Measurements from ENCODE around the gene ALB. TPM values are rescaled to one million over a fixed set of nuclear protein-coding genes. Genes with fewer than 3 reads are reported as not detected.

Gene ALB
- total RNA-seq, 1 donor from 2014 or later, result not detected

- Mint-ChIP-seq H3K27me3 (ENCODE audit: low read depth) (peaks cover 39% of the 10 kb centered on the region), H3K4me1 (ENCODE audit: low read depth) (no peaks in the 10 kb centered on the region), H3K27ac (ENCODE audit: unreplicated experiment) (no peak overlapping the region), H3K36me3 (ENCODE audit: low read depth) (no peaks in the 10 kb centered on the region), H3K4me3 (ENCODE audit: unreplicated experiment) (no peak overlapping the region), H3K9me3 (ENCODE audit: low read depth) (no peaks in the 10 kb centered on the region)
- no peak for TF ChIP-seq CTCF (IDR thresholded peaks at IDR 0.05)
- DNase-seq (ENCODE audit: low spot score), result no peak
Measured at GRCh38 chr4:73443224-73443623, 39.1 kb downstream of the ALB start.

GRCh38 chr4:73445383-73446335 lies 41.6 kb downstream of the ALB start:
- Mint-ChIP-seq H3K27ac (ENCODE audit: unreplicated experiment) (no peak overlapping the region), H3K36me3 (ENCODE audit: low read depth) (no peaks in the 10 kb centered on the region), H3K9me3 (ENCODE audit: low read depth) (no peaks in the 10 kb centered on the region), H3K4me1 (ENCODE audit: low read depth) (peaks cover 7% of the 10 kb centered on the region), H3K27me3 (ENCODE audit: low read depth) (peaks cover 35% of the 10 kb centered on the region), H3K4me3 (ENCODE audit: unreplicated experiment) (no peak overlapping the region)
- no peak for DNase-seq (ENCODE audit: low spot score)
- no peak for TF ChIP-seq CTCF (IDR thresholded peaks at IDR 0.05)

GRCh38 chr4:73446336-73446938 lies 42.4 kb downstream of the ALB start:
- no peak overlapping the region for H3K4me3 Mint-ChIP-seq (ENCODE audit: unreplicated experiment)
- H3K27me3 Mint-ChIP-seq (ENCODE audit: low read depth), result peaks cover 31% of the 10 kb centered on the region
- H3K9me3 Mint-ChIP-seq (ENCODE audit: low read depth), result no peaks in the 10 kb centered on the region
- TF ChIP-seq CTCF (IDR thresholded peaks at IDR 0.05), result peak; percentile 93
- DNase-seq (ENCODE audit: low spot score), result no peak
- H3K36me3 Mint-ChIP-seq (ENCODE audit: low read depth), result no peaks in the 10 kb centered on the region
- peaks cover 9% of the 10 kb centered on the region for H3K4me1 Mint-ChIP-seq (ENCODE audit: low read depth)
- H3K27ac Mint-ChIP-seq (ENCODE audit: unreplicated experiment), result no peak overlapping the region

- TF ChIP-seq CTCF (IDR thresholded peaks at IDR 0.05), result no peak
- H3K27me3 Mint-ChIP-seq (ENCODE audit: low read depth), result peaks cover 20% of the 10 kb centered on the region
- no peaks in the 10 kb centered on the region for H3K9me3 Mint-ChIP-seq (ENCODE audit: low read depth)
- peaks cover 9% of the 10 kb centered on the region for H3K4me1 Mint-ChIP-seq (ENCODE audit: low read depth)
- no peak overlapping the region for H3K27ac Mint-ChIP-seq (ENCODE audit: unreplicated experiment)
- H3K4me3 Mint-ChIP-seq (ENCODE audit: unreplicated experiment), result no peak overlapping the region
- no peaks in the 10 kb centered on the region for H3K36me3 Mint-ChIP-seq (ENCODE audit: low read depth)
- DNase-seq (ENCODE audit: low spot score), result no peak
Measured at GRCh38 chr4:73447671-73448070, 43.6 kb downstream of the ALB start.

- DNase-seq (ENCODE audit: low spot score), result no peak
- TF ChIP-seq CTCF (IDR thresholded peaks at IDR 0.05), result no peak
- H3K4me1 Mint-ChIP-seq (ENCODE audit: low read depth), result peaks cover 9% of the 10 kb centered on the region
- H3K27ac Mint-ChIP-seq (ENCODE audit: unreplicated experiment), result no peak overlapping the region
- H3K4me3 Mint-ChIP-seq (ENCODE audit: unreplicated experiment), result no peak overlapping the region
- H3K36me3 Mint-ChIP-seq (ENCODE audit: low read depth), result no peaks in the 10 kb centered on the region
- peaks cover 18% of the 10 kb centered on the region for H3K27me3 Mint-ChIP-seq (ENCODE audit: low read depth)
- no peaks in the 10 kb centered on the region for H3K9me3 Mint-ChIP-seq (ENCODE audit: low read depth)
Measured at GRCh38 chr4:73448448-73449203, 44.5 kb downstream of the ALB start.
